ENCODE results near the gene KRT7. TPM values are rescaled to one million over a fixed set of nuclear protein-coding genes. Genes with fewer than 3 reads are reported as not detected.
"Not testable (repeated sequence)": the region's sequence is repeated elsewhere in the genome, so short reads cannot be mapped to it uniquely, and the experiment has no call there.

The KRT7 gene
- total RNA-seq, 1 experiment from 2014 or later, result 4.9 TPM

DNA sequence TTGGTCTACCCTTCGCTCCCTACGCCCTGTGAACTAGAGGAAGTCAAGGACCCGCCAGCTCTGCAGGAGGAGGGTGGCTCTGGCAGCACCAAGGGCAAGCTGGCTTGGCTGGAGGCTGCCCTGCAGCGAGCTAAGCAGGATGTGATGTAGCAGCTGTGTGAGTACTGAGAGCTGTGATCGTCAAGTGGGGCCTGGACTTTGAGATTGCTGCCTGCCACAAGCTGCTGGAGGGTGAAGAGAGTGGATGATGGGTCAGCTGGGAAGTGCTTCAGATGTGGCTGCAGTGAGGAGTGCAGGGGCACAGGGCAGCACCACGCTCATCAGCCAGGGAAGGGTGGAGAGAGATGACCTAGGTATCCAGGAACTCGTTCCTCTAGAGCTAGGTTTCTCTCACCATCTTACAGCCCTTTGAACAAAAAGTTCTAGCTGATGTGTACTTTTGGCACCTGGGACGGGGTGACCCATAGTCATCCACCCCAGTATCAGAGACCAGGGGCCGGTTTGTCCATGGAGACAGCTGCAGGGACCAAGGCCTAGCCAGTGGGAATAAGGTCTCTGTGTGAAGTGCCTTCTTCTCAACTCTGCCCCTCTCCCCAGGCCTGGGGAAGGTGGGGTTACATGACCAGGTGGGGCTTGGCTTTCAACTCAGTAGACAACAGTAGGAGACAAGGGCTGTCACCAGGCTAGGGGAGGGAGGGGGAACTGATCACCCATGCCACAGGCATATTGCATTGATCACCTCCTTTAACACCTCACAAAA, 44.6 kb downstream of the KRT7 start:
- DNase-seq (ENCODE audit: low read depth), result no peak

DNA sequence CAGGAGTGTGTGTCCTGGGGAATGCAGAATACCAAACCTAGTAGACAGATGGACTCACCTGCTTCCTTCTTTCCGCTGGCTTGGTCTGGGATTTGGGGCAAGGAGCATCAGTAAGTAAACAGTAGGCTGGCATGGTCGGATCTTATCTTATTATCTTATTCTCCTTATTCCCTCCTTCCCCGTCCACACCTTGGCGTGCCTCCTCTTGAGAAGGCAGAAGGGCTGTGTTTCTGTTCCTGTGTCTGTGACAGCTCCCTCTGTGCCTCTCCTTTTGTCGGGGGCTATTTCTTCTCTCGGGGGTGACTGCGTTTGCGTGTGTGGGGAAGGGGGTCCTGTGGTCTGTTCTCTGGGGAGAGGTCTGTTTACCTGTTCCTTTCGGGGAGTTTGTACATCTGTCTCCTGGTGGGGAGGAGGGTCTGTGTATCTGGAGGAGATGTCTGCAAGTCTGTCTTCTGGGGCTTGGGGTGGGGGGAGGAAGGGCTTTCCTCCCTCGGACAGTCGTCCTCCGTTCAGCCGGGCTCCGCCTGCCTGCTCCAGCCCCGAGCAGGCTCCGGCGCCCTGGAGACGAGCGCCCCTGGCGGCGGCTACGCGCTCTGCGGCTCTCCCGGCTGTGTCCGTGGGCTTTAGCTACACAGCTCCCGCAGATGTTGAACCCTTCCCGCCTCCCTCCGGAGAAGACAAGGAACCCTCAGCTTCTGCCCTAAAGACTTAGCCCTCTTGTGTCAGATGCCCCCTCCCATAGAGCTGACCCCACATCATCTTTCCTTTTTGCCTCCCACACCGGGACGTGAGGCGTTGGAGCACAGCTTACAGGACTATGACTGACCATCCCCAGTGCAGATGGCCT, 45.8 kb downstream of the KRT7 start:
- no peak for DNase-seq (ENCODE audit: low read depth)

GRCh38 chr12:52279422-52280318, 46.6 kb downstream of the KRT7 start:
- DNase-seq (ENCODE audit: low read depth), result no peak

GRCh38 chr12:52280319-52280795, 47.3 kb downstream of the KRT7 start:
- DNase-seq (ENCODE audit: low read depth), result peak; percentile 93

- DNase-seq (ENCODE audit: low read depth), result peak; percentile 97
Observed at GRCh38 chr12:52280796-52281560, 47.9 kb downstream of the KRT7 start.

GRCh38 chr12:52284562-52285171, 51.6 kb downstream of the KRT7 start:
- no peak for DNase-seq (ENCODE audit: low read depth)

DNA sequence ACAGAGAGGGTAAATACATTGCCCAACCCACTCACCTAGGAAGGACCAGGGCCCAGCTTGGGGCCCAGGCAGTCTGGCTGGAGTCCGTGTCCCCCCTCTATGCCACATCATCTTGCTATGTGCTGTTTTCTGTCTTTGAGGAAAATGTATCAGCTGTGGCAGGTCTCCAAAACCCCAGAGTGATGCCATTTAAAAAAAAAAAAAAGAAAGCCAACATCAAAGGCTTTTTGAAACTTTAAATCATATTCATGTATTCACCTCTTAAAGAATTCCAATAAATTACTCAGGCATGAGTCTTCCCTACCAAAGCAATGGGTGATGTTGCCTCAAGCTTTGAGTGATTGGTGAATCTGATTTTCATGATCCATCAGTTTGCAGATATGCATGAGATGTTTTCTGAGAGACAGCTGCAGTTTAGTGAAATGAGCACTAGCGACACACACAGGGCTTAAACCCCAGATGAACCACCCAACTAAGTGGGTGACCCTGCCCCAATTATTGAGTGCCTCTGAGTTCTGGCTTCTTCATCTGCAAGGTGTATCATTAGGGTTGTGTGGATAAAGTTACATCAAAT, 52.2 kb downstream of the KRT7 start:
- DNase-seq (ENCODE audit: low read depth), result peak; percentile 92

- DNase-seq (ENCODE audit: low read depth), result no peak
Observed at GRCh38 chr12:52285851-52286530, 52.9 kb downstream of the KRT7 start.

DNA sequence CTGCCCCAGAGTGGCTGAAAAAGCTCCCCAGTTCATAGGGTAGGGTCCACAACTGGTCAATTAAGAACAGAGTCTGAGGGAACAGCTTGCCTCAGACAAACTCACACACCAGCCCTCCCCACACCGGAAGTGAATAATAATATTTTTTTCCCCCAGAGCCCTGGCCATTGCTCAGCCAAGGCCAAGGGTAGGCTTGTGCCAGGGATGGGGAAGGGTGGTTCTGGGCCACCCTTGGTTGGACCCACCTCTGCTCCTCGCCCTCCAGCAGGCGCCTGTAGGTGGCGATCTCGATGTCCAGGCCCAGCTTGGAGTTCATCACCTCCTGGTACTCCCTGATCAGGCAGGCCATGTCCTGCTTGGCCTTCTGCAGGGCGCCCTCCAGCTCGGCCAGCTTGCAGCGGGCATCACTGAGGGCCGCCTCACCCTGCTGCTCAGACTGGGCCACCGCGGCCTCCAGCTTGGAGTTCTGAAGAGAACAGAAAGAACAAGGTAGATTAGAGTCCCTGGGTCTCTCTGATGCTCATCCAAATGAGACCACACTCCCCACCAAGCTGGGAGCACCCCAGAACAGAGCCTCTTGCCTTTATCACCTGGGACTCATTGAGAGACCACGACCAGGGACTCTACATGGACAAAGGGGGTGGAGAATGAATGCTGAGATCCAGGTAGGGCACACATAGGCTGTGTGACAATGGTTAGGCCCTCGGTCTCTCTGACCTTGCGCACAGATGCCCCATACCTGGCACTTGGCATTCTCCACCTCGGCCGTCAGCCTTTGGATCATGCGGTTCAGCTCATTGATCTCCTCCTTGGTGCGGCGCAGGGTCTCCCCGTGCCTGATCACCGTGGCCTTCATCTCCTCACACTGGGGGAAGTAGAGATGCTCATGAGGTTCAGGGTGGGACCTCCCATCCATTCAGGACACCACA, 54.1 kb downstream of the KRT7 start:
- DNase-seq (ENCODE audit: low read depth), result peak; percentile 72

- DNase-seq (ENCODE audit: low read depth), result peak; percentile 91
Observed at GRCh38 chr12:52287816-52288805, 55.1 kb downstream of the KRT7 start.

DNA sequence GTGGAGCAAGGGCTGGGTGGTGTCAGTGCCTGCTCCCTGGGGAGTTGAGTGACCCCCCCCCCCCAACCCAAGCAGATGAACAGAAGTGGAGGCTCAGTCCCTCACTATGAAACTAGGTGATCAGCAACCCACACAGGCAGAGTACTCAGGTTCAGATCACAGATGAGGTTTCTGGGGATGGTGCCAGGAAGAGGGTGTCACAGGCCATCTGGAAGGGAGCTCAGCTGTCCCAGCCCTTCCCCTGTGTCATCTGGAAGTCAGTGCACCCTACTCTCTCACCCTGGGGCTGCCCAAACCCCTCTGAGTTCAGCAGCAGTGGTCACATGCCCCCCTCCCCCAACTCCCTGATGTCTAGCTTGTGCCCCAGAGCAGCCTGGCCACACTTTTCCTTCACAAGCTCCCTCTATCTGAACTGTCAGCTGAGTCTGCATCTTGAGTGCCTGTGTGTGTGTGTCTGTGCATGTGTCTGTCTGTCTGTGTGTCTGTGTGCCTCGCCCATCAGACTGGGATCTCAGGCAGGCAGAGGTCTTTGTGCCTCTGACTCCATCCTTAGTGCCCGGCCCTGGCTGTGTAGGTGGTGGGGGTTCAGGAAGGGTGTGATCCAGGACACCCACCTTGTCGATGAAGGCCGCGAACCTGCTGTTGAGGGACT, 57.6 kb downstream of the KRT7 start:
- not testable (repeated sequence) for DNase-seq (ENCODE audit: low read depth)

- DNase-seq (ENCODE audit: low read depth), result no peak
Observed at GRCh38 chr12:52291267-52291935, 58.4 kb downstream of the KRT7 start, which contains the start of gene KRT81. KRT81 (minus strand) TSS chr12:52291534; CDS start chr12:52291465, 69 bp downstream.

DNA sequence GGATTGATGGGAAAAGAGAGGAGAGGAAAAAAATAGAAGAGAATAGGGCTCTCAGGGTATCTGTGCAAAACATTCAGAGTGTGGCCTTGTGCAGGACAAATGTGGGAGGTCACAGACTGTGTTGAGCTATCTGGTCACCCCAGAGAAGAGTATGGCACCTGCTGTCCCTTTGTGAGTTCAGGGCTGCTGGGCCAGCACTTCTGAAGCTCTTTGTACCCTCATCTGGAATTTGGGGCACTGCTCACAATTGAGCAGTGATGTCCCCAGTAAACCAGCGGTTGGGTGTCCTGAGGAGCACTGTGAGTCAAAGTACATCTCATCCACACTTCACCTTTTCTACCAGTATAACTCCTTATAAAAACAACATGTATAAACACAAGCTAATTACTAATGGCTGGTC, 60.9 kb downstream of the KRT7 start:
- no peak for DNase-seq (ENCODE audit: low read depth)

GRCh38 chr12:52294803-52295202, 61.8 kb downstream of the KRT7 start:
- no peak for DNase-seq (ENCODE audit: low read depth)

DNA sequence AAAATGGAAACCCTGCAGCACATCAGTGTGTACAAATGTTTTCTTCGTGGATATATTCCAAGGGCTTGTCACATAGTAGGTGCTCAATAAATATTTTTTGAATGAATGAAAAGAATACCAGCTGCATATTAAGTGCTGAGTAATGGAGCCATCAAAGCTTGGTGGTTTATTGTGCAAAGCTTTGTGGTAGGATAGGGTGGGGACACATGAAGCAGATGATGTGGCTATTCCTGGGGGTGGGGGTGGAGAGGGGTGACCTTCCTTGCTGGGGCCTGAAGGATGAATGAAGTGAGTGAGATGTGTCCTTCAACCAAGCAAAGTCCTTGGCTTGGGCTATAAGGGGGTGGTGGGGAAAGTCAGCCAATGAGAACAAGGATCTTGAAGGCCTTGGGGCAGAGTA, 62.6 kb downstream of the KRT7 start:
- peak; percentile 40 for DNase-seq (ENCODE audit: low read depth)
